Cerebellar nuclear complex (tissue), 1 donor: ENCODE data around the gene HAGHL.
A peak's percentile ranks its signal among the peaks of the same experiment; 100 is the strongest.

Experiments used
- DNase-seq, 2 experiments: peaks; one replicate each; lab custom pipeline; 2025; lab: John Stamatoyannopoulos, UW

HAGHL gene

DNA sequence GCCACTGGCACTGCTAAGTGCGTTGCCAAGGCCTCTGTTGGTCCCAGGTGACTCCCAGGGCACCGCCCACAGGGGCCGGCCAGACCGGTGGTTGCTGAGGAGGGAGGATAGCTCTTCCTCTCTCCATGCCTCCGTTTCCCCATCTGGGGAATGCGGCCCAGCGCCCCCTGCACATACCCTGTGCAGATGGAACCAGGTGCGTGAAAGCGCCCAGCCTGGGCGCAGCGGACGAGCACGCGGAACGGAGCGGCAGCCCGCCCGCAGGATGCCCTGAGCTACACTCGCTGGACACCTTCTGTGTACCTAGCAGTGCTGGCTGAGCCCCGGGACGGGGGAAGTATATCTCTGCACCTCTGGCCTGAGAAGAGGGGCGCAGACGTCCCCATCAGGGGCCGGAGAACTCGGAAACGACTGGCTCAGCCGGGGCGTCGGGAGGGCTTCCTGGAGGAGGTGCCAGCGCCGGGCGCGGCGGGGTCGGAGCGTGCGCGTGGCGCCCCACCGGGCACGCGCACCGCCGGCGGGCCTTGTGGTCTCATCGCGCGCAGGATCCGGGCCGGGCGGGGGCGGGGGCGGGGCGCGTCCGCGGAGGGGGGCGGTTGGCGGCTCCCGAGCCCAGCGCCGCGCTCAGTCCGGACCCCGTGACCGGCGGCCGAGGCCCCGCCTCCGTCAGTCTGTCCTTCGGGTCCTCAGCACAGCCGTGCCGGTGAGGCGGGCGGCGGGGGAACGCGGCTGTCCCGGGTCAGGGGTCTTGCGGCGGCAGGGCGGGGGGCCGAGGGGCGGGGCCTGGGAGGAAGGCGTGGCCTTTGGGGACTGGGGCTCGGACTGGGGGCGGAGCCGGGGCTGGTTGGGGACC is at the start of gene HAGHL, which contains the start of gene CCDC78:
Gene HAGHL, plus strand, starts transcription at position 669 of the 853 bp plus-strand sequence. CDS start 404 bp downstream, outside the sequence.
Gene CCDC78, minus strand, starts transcription at position 6 of the 853 bp plus-strand sequence. CDS start 76 bp downstream, outside the sequence.
- no peak for DNase-seq

GRCh38 chr16:677316-678190 is 49.4 kb upstream of the HAGHL start:
- DNase-seq, result no peak

- no peak for DNase-seq
Observed at GRCh38 chr16:678209-678857, 48.6 kb upstream of the HAGHL start.

GRCh38 chr16:678858-679813 is 47.8 kb upstream of the HAGHL start:
- no peak for DNase-seq

DNA sequence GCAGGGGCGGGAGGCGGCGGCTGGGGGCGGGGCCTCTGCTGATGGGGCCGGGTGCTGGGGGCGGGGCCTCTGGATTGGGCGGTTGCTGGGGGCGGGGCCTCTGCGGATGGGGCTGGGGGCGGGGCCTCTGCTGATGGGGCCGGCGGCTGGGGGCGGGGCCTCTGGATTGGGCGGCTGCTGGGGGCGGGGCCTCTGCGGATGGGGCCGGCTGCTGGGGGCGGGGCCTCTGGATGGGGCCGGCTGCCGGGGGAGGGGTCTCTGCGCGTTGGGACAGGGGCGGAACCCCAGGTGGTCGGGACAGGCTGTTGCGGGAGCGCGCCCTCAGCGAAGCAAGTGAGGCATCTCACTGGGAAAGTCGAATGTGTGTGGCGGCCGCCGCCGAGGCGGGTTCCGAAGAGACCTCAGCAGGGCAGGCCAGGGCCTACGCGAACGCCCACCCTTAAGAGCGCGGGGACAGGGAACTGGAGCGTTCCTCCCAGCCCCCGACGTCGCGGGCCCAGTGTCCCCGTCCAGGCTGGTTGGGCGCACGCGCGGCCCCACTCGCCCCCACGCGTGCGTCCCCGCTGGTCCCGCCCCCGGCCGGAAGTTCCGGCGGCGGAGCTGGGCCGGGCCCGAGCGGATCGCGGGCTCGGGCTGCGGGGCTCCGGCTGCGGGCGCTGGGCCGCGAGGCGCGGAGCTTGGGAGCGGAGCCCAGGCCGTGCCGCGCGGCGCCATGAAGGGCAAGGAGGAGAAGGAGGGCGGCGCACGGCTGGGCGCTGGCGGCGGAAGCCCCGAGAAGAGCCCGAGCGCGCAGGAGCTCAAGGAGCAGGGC is 46.9 kb upstream of the HAGHL start, which contains the start of gene STUB1:
Gene STUB1, plus strand, starts transcription at position 597 of the 811 bp plus-strand sequence. Its CDS starts 116 bp downstream, at position 713.
- DNase-seq, result no peak

DNA sequence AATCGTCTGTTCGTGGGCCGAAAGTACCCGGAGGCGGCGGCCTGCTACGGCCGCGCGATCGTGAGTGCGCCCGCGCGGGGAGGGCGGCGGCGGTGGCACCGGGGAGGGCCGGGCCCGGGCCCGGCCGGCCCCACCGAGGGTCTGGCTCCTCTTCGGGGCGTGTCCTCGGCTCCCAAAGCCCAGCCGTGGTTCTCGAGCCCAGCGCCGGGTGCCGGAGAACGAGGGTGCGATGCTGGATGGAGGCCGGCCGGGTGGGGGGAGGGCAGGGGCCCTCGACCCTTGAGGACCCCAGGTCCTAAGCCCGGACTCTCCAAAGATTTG is 46.3 kb upstream of the HAGHL start:
- no peak for DNase-seq

GRCh38 chr16:680967-681745 is 45.8 kb upstream of the HAGHL start:
- no peak for DNase-seq

DNA sequence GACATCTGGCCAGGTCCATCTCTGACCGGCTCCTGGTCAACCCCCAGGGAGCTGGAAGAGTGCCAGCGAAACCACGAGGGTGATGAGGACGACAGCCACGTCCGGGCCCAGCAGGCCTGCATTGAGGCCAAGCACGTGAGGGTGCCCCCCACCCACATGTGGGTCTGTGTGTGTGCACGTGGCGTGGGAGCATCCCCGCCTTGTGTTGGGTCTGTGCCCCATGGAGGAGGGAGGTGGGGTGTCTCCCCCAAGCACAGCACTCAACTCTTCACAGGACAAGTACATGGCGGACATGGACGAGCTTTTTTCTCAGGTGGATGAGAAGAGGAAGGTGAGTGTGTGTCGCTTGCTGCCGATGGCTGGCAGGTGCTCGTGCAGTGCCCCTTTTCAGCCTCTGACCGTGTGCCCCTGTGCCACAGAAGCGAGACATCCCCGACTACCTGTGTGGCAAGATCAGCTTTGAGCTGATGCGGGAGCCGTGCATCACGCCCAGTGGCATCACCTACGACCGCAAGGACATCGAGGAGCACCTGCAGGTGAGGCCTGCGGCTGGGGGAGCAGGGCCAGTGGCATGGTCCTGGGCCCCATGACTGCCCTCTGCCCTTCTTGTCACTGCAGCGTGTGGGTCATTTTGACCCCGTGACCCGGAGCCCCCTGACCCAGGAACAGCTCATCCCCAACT is 45.0 kb upstream of the HAGHL start:
- no peak for DNase-seq

DNA sequence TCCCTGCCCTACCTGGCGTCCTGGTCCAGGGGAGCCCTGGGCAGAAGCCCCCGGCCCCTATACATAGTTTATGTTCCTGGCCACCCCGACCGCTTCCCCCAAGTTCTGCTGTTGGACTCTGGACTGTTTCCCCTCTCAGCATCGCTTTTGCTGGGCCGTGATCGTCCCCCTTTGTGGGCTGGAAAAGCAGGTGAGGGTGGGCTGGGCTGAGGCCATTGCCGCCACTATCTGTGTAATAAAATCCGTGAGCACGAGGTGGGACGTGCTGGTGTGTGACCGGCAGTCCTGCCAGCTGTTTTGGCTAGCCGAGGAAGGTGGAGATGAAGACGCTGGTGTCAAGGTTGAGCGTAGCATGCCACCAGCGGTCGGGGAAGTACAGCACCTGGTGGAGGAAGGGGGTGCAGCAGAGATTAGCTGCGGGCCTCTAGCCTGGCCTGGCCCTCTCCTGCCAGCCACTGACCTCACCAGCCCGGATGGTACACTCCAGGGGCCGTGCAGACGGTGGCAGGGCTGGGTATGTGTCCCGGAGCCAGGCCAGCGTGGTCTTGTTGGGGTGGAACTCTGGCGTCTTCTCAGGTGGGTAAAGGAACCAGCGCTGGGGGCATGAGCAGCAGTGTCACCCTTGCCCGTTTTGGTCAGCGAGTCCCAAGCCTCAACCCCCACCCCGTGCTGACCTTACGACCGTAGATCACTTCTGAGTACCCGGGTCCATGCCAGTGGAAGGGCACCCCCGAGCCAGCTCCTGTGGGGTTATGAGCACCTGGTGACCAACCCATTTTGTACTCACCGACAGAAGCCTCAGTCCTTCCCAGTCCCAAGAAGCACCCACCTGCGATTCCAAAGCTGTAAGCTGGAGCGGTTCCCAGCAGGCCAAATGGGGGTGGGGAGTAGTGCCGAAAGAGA is 44.2 kb upstream of the HAGHL start:
- DNase-seq, result no peak

DNA sequence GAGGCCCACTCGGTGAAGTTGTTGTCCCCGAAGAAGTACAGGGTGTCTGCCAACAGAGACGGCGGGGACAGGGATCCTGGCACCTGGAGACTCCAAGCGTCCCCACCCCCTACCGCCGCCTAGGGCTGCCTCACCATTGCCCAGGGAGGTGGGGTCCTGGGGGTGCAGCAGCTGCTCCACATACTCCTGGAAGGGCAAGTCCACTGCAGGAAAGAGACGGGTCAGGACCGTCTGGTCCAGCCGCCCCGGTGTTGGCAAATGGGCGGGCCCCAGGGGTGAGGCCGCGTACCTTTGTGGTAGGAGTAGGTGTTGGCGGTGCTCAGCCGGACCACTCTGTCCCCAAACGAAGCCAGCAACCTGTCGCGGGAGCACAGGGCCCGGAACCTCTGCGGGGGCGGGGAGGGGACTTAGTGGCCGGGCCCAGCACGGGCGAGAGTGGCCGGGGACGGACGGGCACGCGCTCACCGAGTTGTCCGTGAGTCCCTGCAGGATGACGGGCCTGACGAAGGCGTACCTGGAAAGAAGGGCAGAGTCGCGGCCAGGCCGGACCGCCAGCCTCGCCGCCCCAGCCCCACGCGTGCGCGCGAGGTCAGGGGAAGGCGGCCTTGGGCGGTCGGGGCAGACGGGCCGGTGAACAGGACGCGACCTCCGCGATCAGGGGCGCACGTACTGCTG is 43.4 kb upstream of the HAGHL start:
- DNase-seq, result no peak

DNA sequence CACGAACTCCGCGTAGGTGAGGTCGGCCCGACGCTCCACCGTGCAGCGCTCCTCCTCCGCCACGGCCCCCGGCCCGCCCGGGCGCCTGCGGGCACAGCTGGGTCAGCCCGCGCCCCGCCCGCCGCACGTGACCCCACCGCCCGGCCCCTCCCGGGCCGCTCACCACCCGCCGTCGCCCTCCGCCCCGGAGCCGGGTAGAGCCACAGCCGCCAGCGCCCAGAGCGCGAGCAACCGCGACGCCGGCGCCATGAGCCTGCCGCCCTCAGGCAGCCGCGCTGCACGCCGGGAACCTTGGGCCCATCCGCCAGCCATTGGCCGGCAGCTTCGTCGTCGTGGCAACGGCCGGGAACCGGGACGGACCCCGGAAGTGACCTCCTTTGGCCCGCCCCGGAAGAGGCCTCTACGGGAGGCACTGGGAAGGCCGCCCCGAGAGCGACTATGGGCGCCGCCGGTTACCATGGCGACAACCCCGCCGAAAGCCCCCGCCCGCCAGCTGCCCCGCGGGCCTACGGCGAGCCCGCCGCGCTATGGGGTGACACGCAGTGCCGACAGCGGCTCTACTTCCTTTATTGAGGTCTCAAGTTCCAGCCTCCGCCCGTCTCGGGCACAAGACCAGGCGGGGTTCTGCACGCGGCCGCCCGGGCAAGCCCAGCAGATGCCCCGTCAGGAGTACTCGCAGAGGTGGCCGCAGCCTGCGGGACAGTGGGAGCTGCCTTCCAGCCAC is 42.7 kb upstream of the HAGHL start, which contains the start of gene JMJD8:
Gene JMJD8, minus strand, starts transcription at position 264 of the 724 bp plus-strand sequence. Its CDS starts 15 bp downstream, at position 249.
- DNase-seq, result peak; percentile 37 to 70

GRCh38 chr16:684961-685696 is 41.8 kb upstream of the HAGHL start:
- DNase-seq, result no peak

- DNase-seq, result no peak
Observed at GRCh38 chr16:685967-686366, 40.9 kb upstream of the HAGHL start.

DNA sequence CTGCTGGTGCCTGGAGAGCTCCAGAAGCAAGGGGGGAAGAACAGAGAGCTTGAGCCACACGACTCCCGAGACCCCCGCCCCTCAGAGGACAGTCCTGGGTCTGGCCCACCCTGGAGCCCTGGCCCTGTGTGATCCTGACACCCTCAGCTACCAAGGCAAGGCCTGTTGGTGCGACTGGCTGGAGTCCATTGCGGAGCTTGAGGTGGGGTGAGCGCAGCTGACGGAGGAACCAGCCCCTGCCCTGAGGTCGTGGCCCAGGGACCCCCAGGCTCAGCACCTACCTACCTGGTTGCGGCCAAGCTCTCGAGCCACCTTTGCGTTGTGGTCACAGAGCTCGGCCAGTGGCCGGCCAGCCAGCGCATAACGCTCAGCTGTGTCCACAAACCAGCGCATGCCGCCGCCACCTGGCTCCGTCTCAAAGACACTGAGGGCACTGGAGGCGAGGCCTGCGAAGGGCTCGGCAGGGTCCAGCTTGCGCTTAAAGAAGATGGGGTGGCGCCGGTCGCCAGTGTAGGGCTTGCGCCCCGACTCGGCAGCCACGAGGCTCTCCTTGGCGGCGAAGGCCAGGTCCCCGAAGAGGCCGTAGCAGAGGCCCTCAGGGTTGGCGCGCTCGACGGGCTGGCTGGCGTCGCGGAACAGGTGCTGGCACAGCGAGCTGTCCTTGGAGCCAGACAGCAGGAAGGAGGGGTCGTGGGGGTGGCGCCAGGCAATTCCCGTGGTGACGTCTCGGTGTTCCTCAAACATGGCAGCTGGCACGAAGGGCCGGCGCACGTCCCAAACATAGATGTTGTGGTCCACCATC is 40.2 kb upstream of the HAGHL start:
- DNase-seq, result no peak

- DNase-seq, result no peak
Observed at GRCh38 chr16:687499-687898, 39.4 kb upstream of the HAGHL start.
